HEK293 (cell line): ENCODE data around the gene IPO9.

Source experiments
- ATF2 ChIP-seq: fragments of 450-650 bp; formaldehyde crosslinking; IDR thresholded peaks from 2 replicates; pipeline ENCODE4 v1.5.1; 2016; ENCODE audit warnings: missing biosample characterization, missing genetic modification characterization, low read depth
- ZNF610 ChIP-seq: fragments of 450-650 bp; formaldehyde crosslinking; IDR thresholded peaks from 2 replicates; pipeline ENCODE4 v1.5.1; 2016; ENCODE audit warnings: missing biosample characterization, missing genetic modification characterization, borderline replicate concordance
- ZNF830 ChIP-seq: fragments of 450-650 bp; IDR thresholded peaks from 2 replicates; pipeline ENCODE4 v1.5.0; 2018; ENCODE audit warnings: missing biosample characterization, missing genetic modification characterization, low read depth, mild to moderate bottlenecking, moderate library complexity

- no peak for TF ChIP-seq ATF2 (tag by site-specific recombination)
- no peak for TF ChIP-seq ZNF830 (tag by site-specific recombination)
- TF ChIP-seq ZNF610 (tag by site-specific recombination): no peak
Observed at GRCh38 chr1:201806801-201807200, 22.2 kb upstream of the IPO9 start.
